UCSD-AML1 (cell line): Measurements from ENCODE around the gene PCSK6.
"Not testable (repeated sequence)": the region's sequence is repeated elsewhere in the genome, so short reads cannot be mapped to it uniquely, and the experiment has no call there.

Source experiments
- DNase-seq: peaks from one replicate; lab custom pipeline; 2025; ENCODE audit not compliant: unreplicated experiment; lab: John Stamatoyannopoulos, UW

Gene PCSK6

DNA sequence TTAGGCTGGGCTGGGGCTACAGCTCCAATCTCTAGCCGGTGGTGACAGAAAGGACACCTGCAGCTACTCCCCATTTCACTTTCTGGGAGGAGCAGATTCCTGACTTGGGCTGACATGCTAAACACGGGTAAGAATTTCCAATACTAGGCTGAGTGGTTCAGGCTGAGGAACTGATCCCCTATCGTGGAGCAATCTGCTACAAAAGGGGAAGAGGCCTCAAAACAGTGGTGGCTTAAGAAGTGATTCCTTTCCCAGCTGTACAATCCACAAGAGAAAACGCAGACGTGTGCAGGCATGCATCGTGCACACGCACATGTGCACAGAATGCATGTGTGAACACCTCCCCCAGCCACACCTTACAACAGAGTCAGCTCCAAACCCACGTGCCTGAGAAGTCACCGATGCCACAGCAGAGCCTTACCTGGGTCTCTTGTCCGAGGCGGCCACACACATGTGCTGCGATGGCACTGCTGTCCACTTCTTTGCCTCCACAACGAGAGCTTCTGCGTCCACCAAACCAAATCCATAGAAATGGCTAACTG lies 107.8 kb downstream of the PCSK6 start:
- DNase-seq, result no peak

DNA sequence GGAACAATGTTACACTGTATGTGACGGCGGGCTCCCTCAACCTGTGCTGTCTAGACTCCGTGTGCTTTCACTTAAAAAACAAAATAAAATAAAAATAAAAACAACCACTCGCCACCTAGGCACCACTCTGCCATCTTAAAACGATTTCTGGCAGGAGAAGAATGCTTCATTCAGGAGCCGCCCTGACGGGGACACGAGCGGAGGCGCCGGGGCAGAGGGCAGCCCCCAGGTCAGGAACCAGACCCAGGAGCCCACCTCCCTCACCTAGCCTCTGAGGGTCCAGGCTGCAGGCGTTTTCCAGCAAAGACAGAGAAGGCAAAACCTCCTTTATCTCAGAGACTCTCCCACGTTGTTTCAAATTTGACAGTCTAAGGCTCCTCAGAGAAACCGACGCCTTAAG lies 109.4 kb downstream of the PCSK6 start:
- no peak for DNase-seq

DNA sequence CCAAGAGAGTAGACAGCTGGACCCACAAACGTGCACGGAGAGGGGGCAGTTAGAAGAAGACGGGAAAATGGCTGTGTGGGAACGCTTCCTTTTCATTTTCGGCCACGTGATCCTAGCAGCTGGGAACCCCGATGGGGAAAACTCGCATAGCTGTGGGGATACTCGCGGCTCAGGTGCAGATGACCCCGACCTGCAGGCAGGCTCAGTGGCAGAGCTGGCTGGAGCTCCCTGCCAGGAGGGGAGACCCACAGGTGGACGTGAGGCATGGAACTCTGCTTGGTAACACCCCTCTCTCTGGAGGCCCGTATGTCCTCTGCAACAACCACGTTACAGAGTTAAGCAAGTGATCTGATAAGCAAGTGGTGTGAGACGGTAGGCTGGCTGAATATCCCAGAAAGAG lies 109.9 kb downstream of the PCSK6 start:
- no peak for DNase-seq

DNA sequence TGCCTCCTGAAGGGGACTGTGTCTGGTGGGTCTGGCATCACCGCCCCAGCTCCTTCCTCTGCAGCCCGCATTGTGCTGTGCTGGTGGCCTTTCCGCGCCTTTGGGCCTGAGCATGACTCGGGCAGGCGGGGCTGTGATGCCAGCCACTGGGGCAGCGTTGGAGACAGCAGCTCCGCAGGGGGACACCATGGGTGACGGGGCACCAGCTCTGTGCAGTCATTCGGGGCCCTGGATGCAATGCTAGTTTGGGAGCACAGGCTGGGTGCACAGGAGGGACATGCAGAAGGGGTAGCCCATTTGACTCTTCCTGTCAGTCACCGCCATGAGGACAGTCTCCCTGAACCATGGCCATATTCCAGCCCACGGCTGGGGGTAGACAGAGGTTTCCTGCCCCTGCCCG lies 110.6 kb downstream of the PCSK6 start:
- no peak for DNase-seq

DNA sequence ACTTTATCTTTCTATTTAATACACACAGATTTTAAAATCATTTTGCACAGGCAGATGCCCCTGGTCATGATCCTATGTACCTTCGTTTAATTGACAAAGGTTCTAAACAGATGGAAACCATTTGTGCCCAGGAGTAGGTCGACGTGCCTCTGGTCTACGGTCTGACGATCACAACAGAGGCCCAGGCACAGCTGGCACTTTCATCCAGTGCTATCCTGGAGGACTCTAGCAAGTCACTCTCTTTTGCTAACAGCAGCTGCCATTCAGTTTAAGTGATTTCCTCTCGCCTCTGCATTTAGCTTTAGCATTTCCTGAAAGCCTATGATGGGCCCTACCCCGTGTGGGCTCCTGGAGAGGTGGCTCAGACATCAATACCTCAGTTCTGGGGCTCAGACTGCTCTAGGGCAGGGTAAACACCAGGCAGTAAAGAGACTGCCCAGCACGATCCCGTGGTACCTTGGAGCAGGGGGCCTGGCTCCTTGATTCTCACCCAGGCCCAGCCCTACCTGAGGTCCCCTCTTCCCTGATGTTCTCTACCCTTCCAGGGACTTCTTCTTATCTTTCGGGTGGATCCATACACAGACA lies 111.2 kb downstream of the PCSK6 start:
- no peak for DNase-seq

DNA sequence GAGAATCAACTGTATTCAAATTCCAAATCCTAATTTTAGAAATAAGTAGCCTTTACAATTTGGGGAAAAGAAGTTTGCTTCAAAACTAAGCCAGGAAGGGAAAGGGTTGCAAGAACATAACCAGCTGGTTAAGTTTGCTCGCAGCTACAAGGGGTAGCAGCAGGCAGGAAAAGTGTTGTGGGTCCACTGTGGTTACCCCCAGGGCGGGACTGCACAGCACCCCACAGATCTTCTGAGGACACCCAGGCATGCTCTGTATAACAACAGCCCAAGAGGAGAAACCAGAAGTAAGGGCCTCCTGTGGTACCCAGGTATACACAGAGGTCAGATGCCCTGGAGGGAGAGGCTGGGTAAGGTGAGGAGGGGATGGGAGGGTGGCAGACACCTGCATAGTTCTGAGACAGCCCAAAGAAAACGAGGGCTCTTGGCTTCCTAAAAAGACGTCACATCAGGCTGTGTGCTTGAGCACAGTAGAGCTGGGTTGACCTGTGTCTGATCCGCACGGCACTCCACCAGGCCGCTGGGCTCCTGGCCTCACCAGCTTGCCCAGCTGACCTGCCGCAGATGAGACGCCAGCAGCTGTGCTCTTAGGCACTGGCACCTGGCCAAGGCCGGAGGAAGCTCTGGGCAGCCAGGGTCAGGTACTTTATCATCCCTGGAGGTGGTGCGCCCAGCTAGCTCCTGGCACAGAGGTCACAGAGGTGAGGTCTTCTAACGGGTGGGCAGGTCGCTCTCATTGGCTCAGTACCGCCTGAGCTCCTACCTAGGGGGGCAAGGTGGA lies 112.7 kb downstream of the PCSK6 start:
- no peak for DNase-seq

DNA sequence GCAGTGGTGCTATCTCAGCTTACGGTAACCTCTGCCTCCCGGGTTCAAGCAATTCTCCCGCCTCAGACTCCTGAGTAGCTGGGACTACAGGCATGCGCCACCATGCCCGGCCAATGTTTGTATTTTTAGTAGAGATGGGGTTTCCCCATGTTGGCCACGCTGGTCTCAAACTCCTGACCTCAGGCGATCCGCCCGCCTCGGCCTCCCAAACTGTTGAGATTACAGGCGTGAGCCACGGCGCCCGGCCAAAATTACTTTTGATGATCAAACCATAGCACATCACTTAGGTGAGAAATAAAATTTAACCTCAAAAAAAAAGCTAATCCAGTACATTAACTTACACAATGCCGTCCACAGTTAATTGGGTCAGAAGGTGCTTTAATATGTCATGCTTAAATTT lies 114.5 kb downstream of the PCSK6 start:
- not testable (repeated sequence) for DNase-seq

DNA sequence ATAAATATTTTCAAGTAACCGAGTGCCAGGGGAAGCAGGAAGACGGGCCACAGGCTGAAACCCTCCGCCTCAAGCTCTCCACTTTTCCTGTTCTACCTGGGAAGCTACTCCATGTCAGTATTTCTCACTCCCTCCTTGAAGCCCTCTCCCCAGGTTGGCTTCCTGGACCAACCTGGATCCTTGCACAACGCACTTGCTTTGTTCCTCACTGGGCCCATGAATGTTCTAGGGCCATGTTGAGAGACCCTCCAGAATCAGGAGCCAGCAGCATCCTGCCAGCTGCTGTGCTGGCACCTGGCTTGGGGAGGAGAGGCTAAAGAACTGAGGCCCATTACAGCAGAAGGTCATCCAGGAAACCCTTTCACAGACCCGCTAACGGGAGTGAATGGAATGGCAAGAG lies 115.2 kb downstream of the PCSK6 start:
- no peak for DNase-seq

DNA sequence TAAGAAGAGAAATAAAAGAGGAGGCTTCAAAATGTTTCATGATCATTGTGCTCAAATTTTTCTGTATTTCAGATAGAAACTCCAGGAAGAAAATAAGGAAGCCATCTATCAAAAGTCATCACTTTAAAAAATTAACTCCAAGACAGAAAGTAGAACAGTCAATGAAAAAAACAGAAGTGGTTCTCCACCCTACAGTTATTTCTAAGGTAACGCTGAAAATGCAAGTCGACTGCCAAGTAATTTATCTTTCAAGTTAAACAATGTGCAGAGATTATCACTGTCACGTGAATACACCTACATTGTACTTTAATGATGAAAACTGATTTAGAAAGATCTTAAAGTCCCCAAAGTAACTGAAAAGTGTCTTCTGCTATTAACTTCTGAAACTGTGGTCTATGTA lies 115.9 kb downstream of the PCSK6 start:
- no peak for DNase-seq

DNA sequence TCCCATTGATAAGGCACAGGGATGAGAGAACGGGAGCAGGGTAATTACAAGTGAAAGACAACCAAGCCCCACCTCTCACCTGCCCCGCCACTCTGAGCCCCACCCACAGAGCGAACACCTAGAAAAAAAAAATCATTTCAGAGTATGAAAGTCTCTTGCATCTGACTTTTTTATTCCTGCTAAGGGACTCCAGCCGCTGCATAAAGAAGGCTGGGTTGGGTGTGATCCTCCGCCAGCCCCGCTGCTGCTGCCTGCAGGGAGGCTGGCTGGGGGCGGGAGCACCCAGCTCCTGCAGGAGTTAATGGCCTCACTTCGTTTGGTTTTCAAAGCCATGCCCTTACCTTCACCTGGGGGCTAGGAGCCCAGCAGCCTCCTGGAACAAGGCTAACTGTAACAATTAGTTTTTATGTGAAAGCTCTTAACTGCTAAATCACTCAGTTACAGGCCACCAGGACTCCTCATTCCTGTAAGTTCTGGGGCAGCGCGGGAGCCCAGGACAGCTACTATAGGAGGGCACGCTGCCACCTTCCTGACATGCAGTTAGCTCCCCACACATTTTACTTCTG lies 116.5 kb downstream of the PCSK6 start:
- DNase-seq, result no peak

DNA sequence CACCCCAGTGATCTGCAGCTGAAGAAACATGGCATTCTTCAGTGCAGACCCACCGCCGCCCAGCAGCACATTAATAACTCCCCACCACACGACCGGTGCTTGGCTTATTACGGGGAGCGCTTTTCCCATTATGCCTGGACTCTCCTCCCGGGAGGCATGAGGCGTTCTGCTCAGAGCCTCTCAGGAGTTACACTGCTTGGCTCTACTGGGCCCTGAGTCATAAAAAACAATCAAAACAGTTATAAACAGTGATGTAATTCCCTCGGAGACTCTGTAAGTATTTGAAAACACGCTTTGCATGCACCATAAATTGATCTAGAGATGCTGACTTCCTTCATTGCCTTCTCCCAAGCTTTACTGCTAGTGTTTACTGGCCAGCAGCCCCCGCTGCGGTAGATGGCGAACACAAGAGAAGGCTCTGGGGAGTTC lies 117.3 kb downstream of the PCSK6 start:
- DNase-seq, result no peak

DNA sequence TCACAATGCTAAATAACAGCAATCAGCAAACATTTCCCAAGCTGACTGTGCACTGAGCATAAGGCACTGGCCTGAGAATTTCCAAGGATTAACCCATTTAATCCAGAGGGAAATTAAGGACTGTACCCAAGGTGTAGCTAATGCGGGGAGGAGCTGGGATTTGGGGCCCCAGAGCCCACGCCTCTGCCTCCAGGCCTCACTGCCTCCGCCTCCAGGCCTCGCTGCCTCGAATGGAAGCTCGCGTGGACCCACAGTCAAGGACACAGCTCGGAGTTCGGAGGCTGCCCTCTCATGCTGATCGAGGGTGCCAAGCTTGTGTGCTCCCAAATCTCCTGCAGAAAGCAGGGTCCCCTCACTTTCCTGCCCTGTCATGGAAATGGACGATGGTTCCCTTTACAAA lies 118.0 kb downstream of the PCSK6 start:
- no peak for DNase-seq

DNA sequence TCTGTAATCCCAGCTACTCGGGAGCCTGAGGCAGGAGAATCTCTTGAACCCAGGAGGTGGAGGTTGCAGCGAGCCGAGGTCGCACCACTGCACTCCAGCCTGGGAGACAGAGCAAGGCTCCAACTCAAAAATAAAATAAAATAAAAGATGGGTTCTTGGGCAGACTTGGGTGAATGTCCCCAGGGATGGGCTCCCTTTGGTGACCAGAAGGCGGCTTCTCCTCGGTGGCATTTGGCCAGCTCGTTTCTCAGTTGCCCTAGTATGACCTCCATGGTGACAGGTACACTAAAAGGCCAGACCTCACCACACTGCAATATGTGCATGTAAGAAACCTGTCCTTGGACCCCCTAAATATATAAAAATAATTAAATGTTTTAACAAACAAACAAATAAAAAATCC lies 118.4 kb downstream of the PCSK6 start:
- DNase-seq, result no peak

DNA sequence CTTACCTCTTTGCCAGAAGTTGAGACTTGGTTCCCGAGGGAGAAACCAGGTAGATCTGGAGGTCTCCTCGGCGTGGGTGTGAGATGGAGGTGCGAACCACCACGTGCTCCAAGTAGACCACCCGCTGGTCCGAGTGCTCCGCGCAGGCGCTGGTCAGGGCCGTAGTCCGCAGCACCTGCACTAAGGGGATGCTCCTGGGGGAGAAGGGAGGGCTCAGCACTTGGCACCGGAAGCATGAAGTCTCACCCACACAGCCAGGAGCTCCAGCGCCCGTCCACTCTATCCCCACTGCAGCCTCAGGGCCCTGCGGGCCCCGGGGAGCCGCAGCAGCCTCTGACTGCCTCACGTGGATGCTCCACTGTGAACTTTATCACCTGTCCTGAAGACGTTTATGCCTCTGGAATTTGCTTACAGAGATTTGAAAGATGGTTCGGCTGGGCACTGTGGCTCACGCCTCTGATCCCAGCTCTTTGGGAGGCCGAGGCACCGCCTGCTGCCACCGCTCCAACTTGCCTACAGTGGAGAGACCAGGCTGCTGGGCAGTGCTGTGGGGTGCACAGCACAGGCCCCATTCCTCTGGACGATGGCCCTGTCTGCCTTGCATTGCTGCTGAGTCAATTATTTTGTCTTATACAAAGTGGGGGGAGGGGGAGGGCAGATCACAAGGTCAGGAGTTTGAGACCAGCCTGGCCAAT lies 119.0 kb downstream of the PCSK6 start:
- no peak for DNase-seq

DNA sequence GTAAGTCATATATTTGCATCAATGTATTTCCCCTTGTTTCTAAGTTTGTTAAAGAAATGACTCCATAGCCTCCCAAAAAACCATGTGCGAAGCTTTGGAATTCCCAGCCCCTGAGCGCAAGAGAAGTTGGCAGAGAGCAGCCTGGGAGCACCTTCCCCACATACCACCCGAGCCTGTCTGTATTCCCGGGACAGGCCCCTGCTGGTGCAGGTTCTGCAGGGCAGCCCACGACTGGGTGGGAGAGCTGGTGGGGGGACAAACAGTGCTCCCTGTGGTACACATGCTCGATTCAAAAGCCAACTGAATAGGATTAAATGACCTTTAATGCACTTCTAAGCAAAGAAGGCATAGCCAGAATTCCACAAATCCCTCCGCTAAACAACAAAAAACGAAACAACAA lies 119.8 kb downstream of the PCSK6 start:
- DNase-seq, result no peak

DNA sequence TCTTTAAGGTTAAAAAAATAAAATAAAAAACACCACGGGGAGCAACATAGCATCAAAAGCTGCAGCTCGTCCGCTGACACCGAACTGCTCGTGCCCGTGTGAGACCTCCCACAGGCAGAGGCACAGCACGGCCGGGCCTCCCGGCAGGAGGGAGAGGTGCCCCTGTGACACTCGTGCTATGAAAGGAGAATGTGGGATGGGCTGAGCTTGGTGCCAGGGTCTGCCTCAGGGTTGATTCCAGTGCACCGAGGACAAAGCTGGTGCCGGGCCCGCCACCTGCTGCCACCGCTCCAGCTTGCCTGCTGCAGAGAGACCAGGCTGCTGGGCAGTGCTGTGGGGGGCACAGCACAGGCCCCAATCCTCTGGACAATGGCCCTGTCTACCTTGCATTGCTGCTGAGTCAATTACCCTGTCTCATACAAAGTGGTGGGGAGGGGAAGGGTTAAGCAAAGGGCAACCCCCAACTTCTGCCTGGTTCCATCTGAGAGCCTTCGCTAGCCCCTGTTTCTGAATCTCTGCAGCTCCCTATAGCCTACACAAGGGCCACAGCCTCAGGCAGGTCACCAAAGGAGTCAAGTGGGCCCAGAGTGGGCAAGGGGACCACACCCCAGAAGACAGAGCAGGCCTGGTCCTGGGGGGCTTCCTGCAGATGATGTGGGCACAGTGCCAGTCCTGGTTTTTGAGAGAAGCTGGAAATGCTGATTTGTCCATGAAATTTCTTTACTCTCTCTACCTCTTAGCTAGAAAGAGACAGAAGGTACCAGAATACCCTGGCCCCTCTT lies 120.5 kb downstream of the PCSK6 start:
- DNase-seq, result no peak

DNA sequence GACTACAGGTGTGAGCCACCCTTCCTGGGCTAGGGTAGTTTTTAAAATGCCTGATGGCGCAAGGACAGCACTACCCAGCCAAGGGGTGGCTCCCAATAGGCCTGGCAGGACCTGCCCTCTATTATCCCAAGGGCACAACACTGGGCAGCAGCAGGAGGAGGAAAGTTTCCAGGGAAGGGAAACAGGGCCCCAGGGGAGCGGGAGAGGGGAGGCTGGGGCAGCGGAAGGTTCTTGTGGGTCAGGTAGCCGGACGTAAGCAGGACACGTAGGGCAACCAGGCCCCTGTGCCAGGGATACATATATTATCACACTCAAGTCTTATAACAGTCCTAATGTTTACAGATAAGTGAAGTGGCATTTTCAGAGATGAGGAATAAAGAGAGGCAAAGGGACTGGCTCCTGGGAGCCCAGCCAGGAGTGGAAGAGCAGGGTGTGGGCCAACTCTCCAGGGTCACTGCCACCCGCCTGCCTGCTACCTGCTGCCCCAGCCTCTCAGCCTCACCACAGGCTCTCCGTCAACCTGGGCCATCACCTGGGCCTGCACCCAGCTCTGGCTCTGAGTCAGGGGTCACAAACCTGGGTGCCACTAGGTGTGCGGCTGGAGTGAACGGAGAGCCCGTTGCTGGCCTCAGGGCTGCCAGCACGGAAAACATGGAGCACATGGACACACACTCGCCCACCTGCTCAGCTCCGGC lies 121.3 kb downstream of the PCSK6 start:
- DNase-seq, result no peak

DNA sequence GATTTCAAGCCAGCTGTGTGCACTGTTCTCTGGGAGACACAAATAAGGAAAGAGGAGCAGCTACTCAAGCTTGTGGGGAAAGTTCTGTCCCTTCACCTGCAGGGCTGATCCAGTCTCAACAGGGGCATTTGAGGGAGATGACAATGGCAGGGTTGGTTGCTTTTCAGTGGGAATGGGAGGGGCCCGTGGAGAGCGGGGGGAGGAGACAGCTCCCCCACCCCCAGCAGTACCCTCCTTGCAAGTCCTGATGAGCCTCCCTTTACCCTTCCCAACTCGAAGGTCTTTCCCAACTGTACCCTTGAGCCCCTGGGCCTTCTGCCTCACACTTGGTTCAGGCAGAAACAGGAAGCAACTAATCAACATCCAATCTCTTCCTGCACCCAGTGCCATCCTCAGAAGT lies 122.7 kb downstream of the PCSK6 start:
- DNase-seq, result no peak

DNA sequence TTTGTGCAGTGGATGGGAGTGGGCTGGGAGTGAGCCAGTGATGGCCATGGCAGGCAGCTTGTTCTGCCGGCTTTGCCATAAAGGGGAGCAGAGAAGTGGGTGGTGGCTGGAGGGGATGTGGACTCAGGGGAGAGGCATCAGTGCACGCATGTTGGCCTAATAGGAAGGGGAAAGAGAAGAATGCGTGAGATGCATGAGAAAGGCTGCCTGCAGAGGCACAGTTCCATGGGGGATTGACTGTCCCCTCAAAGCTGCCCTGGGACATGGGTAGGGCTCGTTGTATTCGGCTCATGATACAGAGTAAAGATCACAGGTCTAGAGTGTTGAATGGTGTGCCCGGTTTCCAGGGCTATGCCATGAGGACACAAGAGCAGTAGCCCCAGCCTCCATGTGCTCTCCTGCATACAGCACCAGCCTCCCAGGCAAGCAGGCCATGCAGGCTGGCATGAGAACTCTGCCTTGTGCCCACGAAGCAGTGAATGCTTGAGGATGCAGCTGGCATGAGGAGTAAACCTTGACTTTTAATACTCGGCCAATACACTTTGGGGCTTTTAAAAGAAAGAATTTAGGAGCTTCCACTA lies 126.4 kb downstream of the PCSK6 start:
- DNase-seq, result no peak

DNA sequence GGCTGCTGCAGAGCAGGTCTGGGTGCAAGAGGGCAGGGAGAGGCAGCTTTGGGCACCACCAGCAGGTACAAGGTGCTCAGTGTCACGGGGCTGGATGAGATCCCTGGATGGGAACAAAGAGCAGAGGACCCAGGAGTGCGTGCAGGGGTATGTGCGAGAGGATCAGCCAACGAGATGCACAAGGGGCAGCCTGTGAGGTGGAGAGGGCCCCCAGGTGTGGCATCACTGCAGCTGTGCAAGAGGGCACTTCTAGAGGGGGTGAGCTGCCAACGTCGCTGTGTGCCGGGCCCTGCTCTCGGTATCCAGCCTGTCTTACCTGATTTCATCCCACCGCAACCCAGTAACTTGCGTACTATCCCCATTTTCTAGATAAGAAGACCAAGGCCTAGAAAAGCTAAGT lies 127.1 kb downstream of the PCSK6 start:
- DNase-seq, result no peak
